ENCODE measurements around the gene SPAG16.
"Not testable (repeated sequence)": the region's sequence is repeated elsewhere in the genome, so short reads cannot be mapped to it uniquely, and the experiment has no call there.

Gene SPAG16

GRCh38 chr2:214014551-214015220, 730.4 kb downstream of the SPAG16 start:
- H3K4me1 Mint-ChIP-seq (ENCODE audit: low read depth) = no peaks in the 10 kb centered on the region
- H3K27me3 Mint-ChIP-seq = no peaks in the 10 kb centered on the region
- no peaks in the 10 kb centered on the region for H3K9me3 Mint-ChIP-seq
- H3K27ac Mint-ChIP-seq = no peak overlapping the region
- H3K36me3 Mint-ChIP-seq (ENCODE audit: low read depth) = no peaks in the 10 kb centered on the region
- H3K4me3 Mint-ChIP-seq = no peak overlapping the region

GRCh38 chr2:214019229-214019972, 735.1 kb downstream of the SPAG16 start:
- Mint-ChIP-seq H3K4me1 (ENCODE audit: low read depth) (no peaks in the 10 kb centered on the region), H3K9me3 (no peaks in the 10 kb centered on the region), H3K27ac (no peak overlapping the region), H3K27me3 (no peaks in the 10 kb centered on the region), H3K36me3 (ENCODE audit: low read depth) (no peaks in the 10 kb centered on the region), H3K4me3 (no peak overlapping the region)

- H3K27ac Mint-ChIP-seq = no peak overlapping the region
- no peaks in the 10 kb centered on the region for H3K36me3 Mint-ChIP-seq (ENCODE audit: low read depth)
- H3K4me1 Mint-ChIP-seq (ENCODE audit: low read depth) = no peaks in the 10 kb centered on the region
- no peaks in the 10 kb centered on the region for H3K9me3 Mint-ChIP-seq
- no peak overlapping the region for H3K4me3 Mint-ChIP-seq
- H3K27me3 Mint-ChIP-seq = no peaks in the 10 kb centered on the region
These were observed 735.7 kb downstream of the SPAG16 start for GRCh38 chr2:214019973-214020345.

- no peaks in the 10 kb centered on the region for H3K36me3 Mint-ChIP-seq (ENCODE audit: low read depth)
- H3K27ac Mint-ChIP-seq = no peak overlapping the region
- H3K27me3 Mint-ChIP-seq = no peaks in the 10 kb centered on the region
- no peak overlapping the region for H3K4me3 Mint-ChIP-seq
- H3K9me3 Mint-ChIP-seq = peaks cover 6% of the 10 kb centered on the region
- H3K4me1 Mint-ChIP-seq (ENCODE audit: low read depth) = no peaks in the 10 kb centered on the region
These were observed 744.9 kb downstream of the SPAG16 start for GRCh38 chr2:214029190-214029589.

GRCh38 chr2:214031566-214031965, 747.3 kb downstream of the SPAG16 start:
- Mint-ChIP-seq H3K9me3 (peaks cover 6% of the 10 kb centered on the region), H3K4me3 (no peak overlapping the region), H3K36me3 (ENCODE audit: low read depth) (no peaks in the 10 kb centered on the region), H3K27ac (no peak overlapping the region), H3K4me1 (ENCODE audit: low read depth) (no peaks in the 10 kb centered on the region), H3K27me3 (no peaks in the 10 kb centered on the region)

GRCh38 chr2:214034417-214034816, 750.2 kb downstream of the SPAG16 start:
- Mint-ChIP-seq H3K4me1 (ENCODE audit: low read depth) (no peaks in the 10 kb centered on the region), H3K9me3 (peaks cover 6% of the 10 kb centered on the region), H3K27ac (no peak overlapping the region), H3K36me3 (ENCODE audit: low read depth) (no peaks in the 10 kb centered on the region), H3K27me3 (no peaks in the 10 kb centered on the region), H3K4me3 (no peak overlapping the region)

GRCh38 chr2:214035091-214035852, 751.0 kb downstream of the SPAG16 start:
- Mint-ChIP-seq H3K27ac (no peak overlapping the region), H3K36me3 (ENCODE audit: low read depth) (no peaks in the 10 kb centered on the region), H3K4me3 (no peak overlapping the region), H3K27me3 (no peaks in the 10 kb centered on the region), H3K9me3 (peaks cover 3% of the 10 kb centered on the region), H3K4me1 (ENCODE audit: low read depth) (no peaks in the 10 kb centered on the region)

GRCh38 chr2:214035921-214036320, 751.7 kb downstream of the SPAG16 start:
- H3K4me1 Mint-ChIP-seq (ENCODE audit: low read depth) = no peaks in the 10 kb centered on the region
- H3K27ac Mint-ChIP-seq = no peak overlapping the region
- peaks cover 3% of the 10 kb centered on the region for H3K9me3 Mint-ChIP-seq
- no peaks in the 10 kb centered on the region for H3K27me3 Mint-ChIP-seq
- H3K36me3 Mint-ChIP-seq (ENCODE audit: low read depth) = no peaks in the 10 kb centered on the region
- no peak overlapping the region for H3K4me3 Mint-ChIP-seq

- no peak overlapping the region for H3K27ac Mint-ChIP-seq
- no peak overlapping the region for H3K4me3 Mint-ChIP-seq
- H3K27me3 Mint-ChIP-seq = no peaks in the 10 kb centered on the region
- no peaks in the 10 kb centered on the region for H3K9me3 Mint-ChIP-seq
- no peaks in the 10 kb centered on the region for H3K36me3 Mint-ChIP-seq (ENCODE audit: low read depth)
- H3K4me1 Mint-ChIP-seq (ENCODE audit: low read depth) = no peaks in the 10 kb centered on the region
These were observed 753.9 kb downstream of the SPAG16 start for GRCh38 chr2:214038186-214038585.

- H3K27me3 Mint-ChIP-seq = no peaks in the 10 kb centered on the region
- no peaks in the 10 kb centered on the region for H3K4me1 Mint-ChIP-seq (ENCODE audit: low read depth)
- no peak overlapping the region for H3K27ac Mint-ChIP-seq
- peaks cover 8% of the 10 kb centered on the region for H3K9me3 Mint-ChIP-seq
- no peak overlapping the region for H3K4me3 Mint-ChIP-seq
- H3K36me3 Mint-ChIP-seq (ENCODE audit: low read depth) = no peaks in the 10 kb centered on the region
These were observed 766.5 kb downstream of the SPAG16 start for GRCh38 chr2:214050731-214051130.

GRCh38 chr2:214051585-214051984, 767.3 kb downstream of the SPAG16 start:
- Mint-ChIP-seq H3K4me3 (no peak overlapping the region), H3K4me1 (ENCODE audit: low read depth) (no peaks in the 10 kb centered on the region), H3K27ac (no peak overlapping the region), H3K9me3 (no peaks in the 10 kb centered on the region), H3K36me3 (ENCODE audit: low read depth) (no peaks in the 10 kb centered on the region), H3K27me3 (no peaks in the 10 kb centered on the region)

- Mint-ChIP-seq H3K4me3 (no peak overlapping the region), H3K4me1 (ENCODE audit: low read depth) (no peaks in the 10 kb centered on the region), H3K27me3 (no peaks in the 10 kb centered on the region), H3K27ac (no peak overlapping the region), H3K9me3 (no peaks in the 10 kb centered on the region), H3K36me3 (ENCODE audit: low read depth) (no peaks in the 10 kb centered on the region)
These were observed 768.0 kb downstream of the SPAG16 start for GRCh38 chr2:214052235-214052634.

GRCh38 chr2:214057986-214058385, 773.7 kb downstream of the SPAG16 start:
- Mint-ChIP-seq H3K27me3 (no peaks in the 10 kb centered on the region), H3K4me1 (ENCODE audit: low read depth) (no peaks in the 10 kb centered on the region), H3K9me3 (no peaks in the 10 kb centered on the region), H3K27ac (no peak overlapping the region), H3K36me3 (ENCODE audit: low read depth) (no peaks in the 10 kb centered on the region), H3K4me3 (no peak overlapping the region)

GRCh38 chr2:214062279-214062678, 778.0 kb downstream of the SPAG16 start:
- H3K4me3 Mint-ChIP-seq; H3K9me3 Mint-ChIP-seq; H3K36me3 Mint-ChIP-seq (ENCODE audit: low read depth); H3K27me3 Mint-ChIP-seq; H3K27ac Mint-ChIP-seq; H3K4me1 Mint-ChIP-seq (ENCODE audit: low read depth): not testable (repeated sequence)

GRCh38 chr2:214064471-214064870, 780.2 kb downstream of the SPAG16 start:
- H3K27ac Mint-ChIP-seq = no peak overlapping the region
- no peaks in the 10 kb centered on the region for H3K36me3 Mint-ChIP-seq (ENCODE audit: low read depth)
- no peaks in the 10 kb centered on the region for H3K9me3 Mint-ChIP-seq
- H3K4me3 Mint-ChIP-seq = no peak overlapping the region
- H3K4me1 Mint-ChIP-seq (ENCODE audit: low read depth) = no peaks in the 10 kb centered on the region
- no peaks in the 10 kb centered on the region for H3K27me3 Mint-ChIP-seq

All from stimulated activated naive CD8-positive, alpha-beta T cell treated with anti-CD3 and anti-CD28 coated beads, Interleukin-15, Interleukin-2, amounts not matched to agents 100 ng/mL and 50 ng/mL, for 24 hours (primary cell).